Lung (tissue), 12 donors: ENCODE measurements around the gene ABHD16A. TPM values are rescaled to one million over a fixed set of nuclear protein-coding genes. Genes with fewer than 3 reads are reported as not detected.

ENCODE experiments used
- ATAC-seq: fragments of 200-7000 bp; cut with Tn5 transposase; one replicate; pipeline ENCODE4 v1.9.1; 2020; ENCODE audit warnings: moderate number of reproducible peaks; ENCODE audit not compliant: insufficient read depth, low FRiP score
- DNase-seq, 3 donors: peaks; one replicate each; pipeline ENCODE4 v3.0.0-alpha.2; 2013 to 2017
- H3K27ac ChIP-seq, 2 donors: one replicate each; pipeline ENCODE4 v1.5.1; 2013; ENCODE audit warnings: mild to moderate bottlenecking in 2 of 2, moderate library complexity in 2 of 2, control low read depth in 1 of 2, inconsistent platforms in 1 of 2, low read depth in 1 of 2, low read length in 1 of 2
- H3K27me3 ChIP-seq, 3 donors: one replicate each; pipeline ENCODE4 v1.5.1; 2013; ENCODE audit warnings: low read length in 2 of 3; ENCODE audit not compliant: control insufficient read depth in 3 of 3, insufficient read depth in 3 of 3
- H3K36me3 ChIP-seq, 4 donors: one replicate each; pipeline ENCODE4 v1.5.1; 2013; ENCODE audit warnings: low read length in 4 of 4, mild to moderate bottlenecking in 1 of 4, moderate library complexity in 1 of 4; ENCODE audit not compliant: control insufficient read depth in 4 of 4, insufficient read depth in 4 of 4
- H3K4me1 ChIP-seq, 5 donors: one replicate each; pipeline ENCODE4 v1.5.1; 2013; ENCODE audit warnings: low read length in 5 of 5, mild to moderate bottlenecking in 2 of 5, moderate library complexity in 1 of 5; ENCODE audit not compliant: control insufficient read depth in 5 of 5, insufficient read depth in 5 of 5
- H3K4me3 ChIP-seq: one replicate; pipeline ENCODE4 v1.5.1; 2013; ENCODE audit warnings: mild to moderate bottlenecking, control low read depth, moderate library complexity
- H3K9ac ChIP-seq, 2 donors: one replicate each; pipeline ENCODE4 v1.5.1; 2013; ENCODE audit warnings: low read length in 2 of 2, control low read depth in 1 of 2; ENCODE audit not compliant: insufficient read depth in 1 of 2
- H3K9me3 ChIP-seq, 4 donors: one replicate each; pipeline ENCODE4 v1.5.1; 2013; ENCODE audit warnings: low read length in 3 of 4, mild to moderate bottlenecking in 1 of 4, moderate library complexity in 1 of 4; ENCODE audit not compliant: control insufficient read depth in 4 of 4, insufficient read depth in 3 of 4
- WGBS, 2 donors: extraction: QIAGEN DNeasy Blood & Tissue Kit; methylation state at CpG; one replicate each; pipeline ENCODE4 v1.1.7; 2013; 5-methylcytosine and 5-hydroxymethylcytosine counted together
- polyA plus RNA-seq, 2 donors: library from polyadenylated mRNA; stranded (reverse); fragments of 200-250 nt; gene quantifications; one replicate each; pipeline ENCODE4 v1.2.1, GENCODE V29; 2013
- total RNA-seq, 2 donors: library from RNA; depleted of rRNA in 1 of 2; stranded (reverse); fragments of >200 nt in 1 of 2; gene quantifications; one replicate each; pipeline ENCODE4 v1.2.1, GENCODE V29; 2014 to 2021
- TF ChIP-seq, protein P1 (sequence below): IDR thresholded peaks from 2 replicates; pipeline ENCODE4 v1.5.1; 2012; ENCODE audit warnings: mild to moderate bottlenecking; ENCODE audit errors: control extremely low read depth, extremely low read depth
- donor health status: control.
- donor health status: control.
- donor health status: Bipolar disorder and iron deficiency.
- donor health status: healthy.
- donor health status: DM: yes; HTN: yes; CAD: no.

ABHD16A gene
- total and polyA plus RNA-seq, 4 donors, result 30.6 to 68.6 (median 53.6) TPM

DNA sequence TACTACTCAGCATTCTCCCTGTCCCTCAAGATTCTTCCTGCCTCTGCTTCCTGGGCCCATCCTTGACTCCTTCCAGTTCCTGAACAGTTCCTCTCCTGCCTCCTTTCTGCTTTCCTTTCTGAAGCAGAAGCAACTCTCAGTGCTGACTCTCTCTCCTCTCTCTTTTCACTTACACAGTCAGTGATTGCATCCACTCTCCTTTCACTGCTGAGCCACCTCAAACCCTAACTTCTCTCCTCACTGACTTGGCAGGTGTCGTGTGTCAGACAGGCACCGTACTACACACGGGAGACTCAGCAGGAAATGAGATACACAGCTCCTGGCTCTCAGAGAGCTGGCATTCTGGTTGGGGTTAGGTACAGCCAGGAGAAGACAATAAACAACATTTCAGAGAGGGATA is 5.6 kb downstream of the ABHD16A start:
- Histone ChIP-seq H3K36me3 (peaks cover 12 to 36% (median 21%) of the 10 kb centered on the region in 4 donors), H3K9ac (peak overlapping the region in 1 of 2 donors; percentile 25), H3K27ac (no peak overlapping the region), H3K9me3 (no peaks in the 10 kb centered on the region), H3K27me3 (no peaks in the 10 kb centered on the region), H3K4me1 (peaks cover 7 to 17% (median 11%) of the 10 kb centered on the region in 5 donors), H3K4me3 (no peak overlapping the region)
- WGBS, 2 donors, result 51 to 57% methylated on average over 3 of the region's 3 CpGs
- no peak for DNase-seq
- ATAC-seq, result no peak
- TF ChIP-seq, protein P1, sequence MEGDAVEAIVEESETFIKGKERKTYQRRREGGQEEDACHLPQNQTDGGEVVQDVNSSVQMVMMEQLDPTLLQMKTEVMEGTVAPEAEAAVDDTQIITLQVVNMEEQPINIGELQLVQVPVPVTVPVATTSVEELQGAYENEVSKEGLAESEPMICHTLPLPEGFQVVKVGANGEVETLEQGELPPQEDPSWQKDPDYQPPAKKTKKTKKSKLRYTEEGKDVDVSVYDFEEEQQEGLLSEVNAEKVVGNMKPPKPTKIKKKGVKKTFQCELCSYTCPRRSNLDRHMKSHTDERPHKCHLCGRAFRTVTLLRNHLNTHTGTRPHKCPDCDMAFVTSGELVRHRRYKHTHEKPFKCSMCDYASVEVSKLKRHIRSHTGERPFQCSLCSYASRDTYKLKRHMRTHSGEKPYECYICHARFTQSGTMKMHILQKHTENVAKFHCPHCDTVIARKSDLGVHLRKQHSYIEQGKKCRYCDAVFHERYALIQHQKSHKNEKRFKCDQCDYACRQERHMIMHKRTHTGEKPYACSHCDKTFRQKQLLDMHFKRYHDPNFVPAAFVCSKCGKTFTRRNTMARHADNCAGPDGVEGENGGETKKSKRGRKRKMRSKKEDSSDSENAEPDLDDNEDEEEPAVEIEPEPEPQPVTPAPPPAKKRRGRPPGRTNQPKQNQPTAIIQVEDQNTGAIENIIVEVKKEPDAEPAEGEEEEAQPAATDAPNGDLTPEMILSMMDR, result no peak

DNA sequence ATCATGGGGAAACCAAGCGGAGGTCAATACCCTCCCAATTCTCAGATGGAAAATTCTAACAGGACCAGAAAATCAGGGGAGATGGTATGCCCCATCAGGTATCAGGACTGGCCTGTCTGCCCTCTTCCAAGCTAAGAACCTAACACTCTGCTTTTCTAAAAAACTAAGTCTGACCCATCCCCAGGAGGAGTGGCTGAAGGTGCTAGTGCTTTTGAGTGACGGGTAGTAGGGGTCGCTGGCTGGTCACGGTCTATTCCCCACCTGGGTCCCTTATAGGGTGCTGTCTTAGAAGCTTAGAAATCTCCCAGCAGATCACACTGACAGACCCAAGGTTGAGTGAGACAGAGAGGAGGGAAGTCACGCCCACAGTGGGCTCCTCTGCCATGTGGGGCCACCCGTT is 9.6 kb downstream of the ABHD16A start:
- DNase-seq (no peak), ATAC-seq (no peak)
- no peaks in the 10 kb centered on the region for H3K9me3 ChIP-seq
- no peak overlapping the region for H3K27ac ChIP-seq
- H3K4me1 ChIP-seq, result peaks cover 0 to 11% (median 0%) of the 10 kb centered on the region in 5 donors
- no peak overlapping the region for H3K4me3 ChIP-seq
- WGBS, 2 donors, result 89 to 95% methylated on average over 6 of the region's 6 CpGs
- no peak overlapping the region for H3K9ac ChIP-seq
- no peaks in the 10 kb centered on the region for H3K27me3 ChIP-seq
- TF ChIP-seq, protein P1, result no peak
- H3K36me3 ChIP-seq, result peaks cover 15 to 60% (median 24%) of the 10 kb centered on the region in 4 donors

DNA sequence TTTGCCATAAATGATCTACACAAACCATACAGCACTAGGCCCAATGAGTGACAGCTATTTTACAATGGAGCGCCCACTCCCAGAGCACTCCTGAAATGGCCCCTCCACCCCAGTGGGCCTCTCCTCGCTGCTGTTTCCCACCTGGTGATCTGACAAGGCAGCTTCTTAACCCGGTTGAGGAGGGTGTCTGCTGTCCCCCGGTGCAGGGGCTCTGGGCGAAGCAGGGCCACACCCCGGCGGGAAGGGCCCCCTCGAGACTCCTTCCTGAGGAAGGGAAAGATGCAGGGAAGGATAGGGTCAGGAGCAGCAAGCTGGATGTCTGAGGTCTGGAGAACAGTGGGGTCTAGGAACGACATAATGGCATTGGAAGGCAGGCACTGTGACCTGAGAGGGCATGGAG is 10.2 kb downstream of the ABHD16A start:
- 90 to 94% methylated on average over 9 of the region's 9 CpGs for WGBS, 2 donors
- Histone ChIP-seq H3K36me3 (peaks cover 18 to 67% (median 29%) of the 10 kb centered on the region in 4 donors), H3K27me3 (no peaks in the 10 kb centered on the region), H3K4me1 (peaks cover 0 to 11% (median 0%) of the 10 kb centered on the region in 5 donors), H3K9me3 (no peaks in the 10 kb centered on the region), H3K9ac (no peak overlapping the region), H3K4me3 (no peak overlapping the region), H3K27ac (no peak overlapping the region)
- ATAC-seq (no peak), DNase-seq (no peak)
- TF ChIP-seq, protein P1, result no peak

DNA sequence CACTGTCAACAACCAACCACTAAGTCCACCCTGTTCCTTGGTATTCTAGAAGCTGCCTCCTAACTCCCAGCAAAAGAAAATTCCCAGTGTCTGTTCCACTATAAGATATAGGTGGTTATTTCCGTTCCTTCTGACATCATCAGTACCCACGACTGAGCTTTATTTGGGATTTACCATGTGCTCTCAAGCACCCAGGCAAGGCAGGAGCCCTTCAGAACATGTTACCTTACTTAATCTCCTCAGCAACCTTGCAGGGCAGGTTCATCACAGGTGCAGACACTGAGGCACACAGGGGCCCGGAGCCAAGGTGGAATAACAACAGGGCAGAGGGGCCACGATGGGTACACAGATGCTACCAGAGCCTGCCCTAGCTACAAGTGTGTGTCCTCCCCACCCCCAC is 10.8 kb downstream of the ABHD16A start:
- Histone ChIP-seq H3K9me3 (no peaks in the 10 kb centered on the region), H3K27me3 (no peaks in the 10 kb centered on the region), H3K27ac (no peak overlapping the region), H3K4me3 (no peak overlapping the region), H3K4me1 (peaks cover 0 to 7% (median 0%) of the 10 kb centered on the region in 5 donors), H3K9ac (no peak overlapping the region), H3K36me3 (peaks cover 21 to 68% (median 32%) of the 10 kb centered on the region in 4 donors)
- DNase-seq, result no peak
- WGBS, 2 donors, result 85 to 88% methylated on average over 4 of the region's 4 CpGs
- ATAC-seq, result no peak
- TF ChIP-seq, protein P1, result no peak
